H1 (cell line): ENCODE data around the gene CCDC12. TPM values are rescaled to one million over a fixed set of nuclear protein-coding genes. Genes with fewer than 3 reads are reported as not detected.
A peak's percentile ranks its signal among the peaks of the same experiment; 100 is the strongest.

ENCODE experiments used
- CTCF ChIA-PET: fragments of 300-600 bp; sonication (Branson Sonifier 250); formaldehyde crosslinking; loops from one replicate; lab custom pipeline; 2021; ENCODE audit not compliant: partially characterized antibody; lab: Charles Lee
- POLR2A ChIA-PET: fragments of 300-600 bp; sonication (Branson Sonifier 250); formaldehyde crosslinking; loops from one replicate; lab custom pipeline; 2021; ENCODE audit warnings: inconsistent platforms; ENCODE audit not compliant: partially characterized antibody; lab: Charles Lee
- DNase-seq, 2 experiments: peaks; one replicate each; pipeline versions ENCODE4 v3.0.0 to v3.0.0-alpha.2; 2010 to 2022; ENCODE audit warnings: low spot score in 2 of 2, low read depth in 1 of 2, mixed read lengths in 1 of 2
- FAIRE-seq: peaks from 2 replicates; lab custom pipeline; 2011; peaks lifted over from hg19 to GRCh38; lab: Jason Lieb, UNC
- H2AFZ ChIP-seq: 2 replicates; pipeline ENCODE4 v1.8.1; 2012; ENCODE audit warnings: low read length, inconsistent platforms
- H2AK5ac ChIP-seq: 2 replicates; pipeline ENCODE4 v1.6.1; 2013; ENCODE audit warnings: low read depth, low read length
- H2BK120ac ChIP-seq: replicated peaks from 2 replicates; pipeline ENCODE3; 2013; ENCODE audit warnings: low read depth, low read length, inconsistent platforms
- H2BK12ac ChIP-seq: 2 replicates; pipeline ENCODE4 v1.6.1; 2013; ENCODE audit warnings: low read depth, low read length
- H2BK15ac ChIP-seq: 2 replicates; pipeline ENCODE4 v1.6.1; 2013; ENCODE audit warnings: low read length
- H2BK20ac ChIP-seq: 2 replicates; pipeline ENCODE4 v1.6.1; 2013; ENCODE audit warnings: low read length
- H2BK5ac ChIP-seq: 2 replicates; pipeline ENCODE4 v1.6.1; 2013; ENCODE audit warnings: low read depth, low read length
- H3K14ac ChIP-seq: 2 replicates; pipeline ENCODE4 v1.6.1; 2013; ENCODE audit warnings: inconsistent platforms; ENCODE audit not compliant: insufficient read length
- H3K18ac ChIP-seq: 2 replicates; pipeline ENCODE4 v1.6.1; 2013; ENCODE audit warnings: low read length; ENCODE audit errors: extremely low read depth
- H3K23ac ChIP-seq: 2 replicates; pipeline ENCODE4 v1.6.1; 2013; ENCODE audit warnings: inconsistent platforms; ENCODE audit not compliant: insufficient read length
- H3K23me2 ChIP-seq: 2 replicates; pipeline ENCODE4 v1.6.1; 2013; ENCODE audit warnings: low read depth, low read length
- H3K27ac ChIP-seq: 2 replicates; pipeline ENCODE4 v1.6.1; 2011; ENCODE audit warnings: low read depth, low read length, inconsistent platforms
- H3K27me3 ChIP-seq, 4 experiments: replicated peaks in 1 of 4; 1 replicate in 1 of 4; 2 replicates in 3 of 4; pipeline versions ENCODE4 v1.6.1 to v1.8.1; 2011 to 2013; ENCODE audit warnings: low read length in 3 of 4, mild to moderate bottlenecking in 3 of 4, inconsistent platforms in 2 of 4, mixed read lengths in 2 of 4, moderate library complexity in 1 of 4; ENCODE audit not compliant: control insufficient read depth in 3 of 4, insufficient read depth in 3 of 4; ENCODE audit errors: extremely low read depth in 1 of 4
- H3K36me3 ChIP-seq, 4 experiments: 2 replicates each; pipeline versions ENCODE4 v1.6.1 to v1.8.1; 2011 to 2013; ENCODE audit warnings: mild to moderate bottlenecking in 4 of 4, low read length in 3 of 4, moderate library complexity in 2 of 4, control low read depth in 1 of 4, inconsistent platforms in 1 of 4; ENCODE audit not compliant: insufficient read depth in 4 of 4, control insufficient read depth in 2 of 4
- H3K4ac ChIP-seq: replicated peaks from 2 replicates; pipeline ENCODE3; 2013; ENCODE audit warnings: low read length, low read depth, mixed read lengths, inconsistent platforms; ENCODE audit not compliant: insufficient read length
- H3K4me1 ChIP-seq, 4 experiments: replicated peaks in 1 of 4; 1 replicate in 1 of 4; 2 replicates in 3 of 4; pipeline versions ENCODE4 v1.6.1 to v1.8.1; 2011 to 2013; ENCODE audit warnings: low read length in 3 of 4, inconsistent platforms in 2 of 4, mixed read lengths in 1 of 4; ENCODE audit not compliant: insufficient read depth in 4 of 4, control insufficient read depth in 3 of 4
- H3K4me2 ChIP-seq, 2 experiments: 2 replicates each; pipeline versions ENCODE4 v1.6.1 to v1.8.1; 2011 to 2013; ENCODE audit warnings: low read depth in 2 of 2, low read length in 2 of 2, control low read depth in 1 of 2, inconsistent platforms in 1 of 2, mild to moderate bottlenecking in 1 of 2; ENCODE audit not compliant: insufficient read depth in 1 of 2
- H3K4me3 ChIP-seq, 4 experiments: fragments of 200-600, 300-600 bp in 1 of 4; sonication (generic), shearing (Covaris generic), sonication (Bioruptor Twin) in 1 of 4; 2 replicates each; pipeline versions ENCODE4 v1.5.1 to v1.8.1; 2011 to 2016; ENCODE audit warnings: low read length in 4 of 4, low read depth in 3 of 4, control low read depth in 2 of 4, inconsistent platforms in 2 of 4, mild to moderate bottlenecking in 2 of 4, mixed read lengths in 1 of 4, moderate library complexity in 1 of 4; ENCODE audit not compliant: insufficient read depth in 2 of 4; ENCODE audit errors: extremely low read depth in 1 of 4
- H3K56ac ChIP-seq: replicated peaks from 2 replicates; pipeline ENCODE3; 2013; ENCODE audit warnings: low read depth, mild to moderate bottlenecking, mixed read lengths, low read length, inconsistent platforms; ENCODE audit not compliant: insufficient read length
- H3K79me1 ChIP-seq: 2 replicates; pipeline ENCODE4 v1.6.1; 2013; ENCODE audit warnings: low read depth, low read length, control low read depth
- H3K79me2 ChIP-seq, 2 experiments: 2 replicates each; pipeline versions ENCODE4 v1.6.1 to v1.8.1; 2012 to 2013; ENCODE audit warnings: low read length in 2 of 2, mild to moderate bottlenecking in 2 of 2, inconsistent platforms in 1 of 2; ENCODE audit not compliant: insufficient read depth in 2 of 2, control insufficient read depth in 1 of 2
- H3K9ac ChIP-seq, 4 experiments: replicated peaks in 1 of 4; 1 replicate in 1 of 4; 2 replicates in 3 of 4; pipeline versions ENCODE4 v1.6.1 to v1.8.1; 2011 to 2013; ENCODE audit warnings: low read depth in 3 of 4, low read length in 3 of 4, control low read depth in 2 of 4, mild to moderate bottlenecking in 2 of 4, moderate library complexity in 2 of 4, inconsistent platforms in 1 of 4; ENCODE audit errors: extremely low read depth in 1 of 4
- H3K9me3 ChIP-seq, 2 experiments: 2 replicates each; pipeline versions ENCODE4 v1.6.1 to v1.8.1; 2012 to 2013; ENCODE audit warnings: mild to moderate bottlenecking in 2 of 2, moderate library complexity in 2 of 2, control low read depth in 1 of 2, inconsistent platforms in 1 of 2, low read depth in 1 of 2, low read length in 1 of 2, mixed read lengths in 1 of 2; ENCODE audit not compliant: insufficient read depth in 2 of 2
- H4K20me1 ChIP-seq, 2 experiments: replicated peaks in 1 of 2; 2 replicates each; pipeline versions ENCODE3 to v1.8.1; 2011 to 2013; ENCODE audit warnings: inconsistent platforms in 2 of 2, low read length in 2 of 2, mild to moderate bottlenecking in 1 of 2; ENCODE audit not compliant: insufficient read depth in 2 of 2, control insufficient read depth in 1 of 2
- H4K5ac ChIP-seq: 2 replicates; pipeline ENCODE4 v1.6.1; 2013; ENCODE audit warnings: low read length, low read depth, mixed read lengths, inconsistent platforms; ENCODE audit not compliant: insufficient read length
- H4K8ac ChIP-seq: 2 replicates; pipeline ENCODE4 v1.8.0; 2013; ENCODE audit warnings: mild to moderate bottlenecking, moderate library complexity, low read length, inconsistent platforms; ENCODE audit not compliant: insufficient read depth; ENCODE audit errors: extremely low read depth
- H4K91ac ChIP-seq: replicated peaks from 2 replicates; pipeline ENCODE3; 2013; ENCODE audit warnings: low read length, mixed read lengths, inconsistent platforms; ENCODE audit not compliant: insufficient read length
- WGBS, 2 experiments: shearing (Covaris generic) in 1 of 2; methylation state at CpG; one replicate each; pipeline versions ENCODE4 v1.1.6 to v1.1.7; 2013 to 2015; ENCODE audit warnings: low lambda C conversion rate in 2 of 2, mixed read lengths in 2 of 2, inconsistent platforms in 1 of 2, low coverage in 1 of 2, missing lambda C conversion rate in 1 of 2; ENCODE audit not compliant: insufficient replicate concordance in 2 of 2, insufficient coverage in 1 of 2, insufficient read length in 1 of 2; ENCODE audit errors: extremely low coverage in 1 of 2, missing lambda C conversion rate in 1 of 2; 5-methylcytosine and 5-hydroxymethylcytosine counted together
- polyA plus RNA-seq, 7 experiments: library from polyadenylated mRNA; depleted of rRNA in 3 of 7; stranded (reverse) in 5 of 7; unstranded in 2 of 7; fragments of >200 nt in 5 of 7; fragments of 200-250 nt in 2 of 7; gene quantifications; 1 replicate in 5 of 7; 2 replicates in 1 of 7; 4 replicates in 1 of 7; pipeline versions ENCODE4 v1.2.1 to v1.2.3, GENCODE V29; 2011 to 2013; ENCODE audit warnings: missing spikeins in 2 of 7, mixed read lengths in 2 of 7
- total RNA-seq: library from RNA; stranded (reverse); fragmentation: NEBNext Ultra II Directional; extraction: Animal tissue kit (Norgen Biotek cat#: 25700); gene quantifications from 2 replicates; pipeline ENCODE4 v1.2.1, GENCODE V29; 2021

The CCDC12 gene
- total and polyA plus RNA-seq, 2 of the 8 experiments (the other 6 are each of a cell fraction or from before 2014, with no cell fraction given), result 29.5 to 41.3 TPM

GRCh38 chr3:46913644-46914043 lies 62.9 kb downstream of the CCDC12 start:
- 97% methylated on average over 8 of the region's 8 CpGs; no CpG with 5 or more reads in 1 of the 2 experiments for WGBS, 2 experiments
- Histone ChIP-seq H2BK12ac (peak overlapping the region; percentile 17; the same call in 1 of the 2 replicates), H3K9me3 (peaks cover under 1 to 2% of the 10 kb centered on the region in 2 experiments; a peak in 2 of 4 replicates), H2BK5ac (no peak overlapping the region), H4K8ac (no peak overlapping the region; the same call in 1 of the 2 replicates), H2BK20ac (no peak overlapping the region), H3K4me3 (no peak overlapping the region), H3K18ac (no peak overlapping the region), H3K36me3 (peaks cover 0 to 11% (median 6%) of the 10 kb centered on the region in 4 experiments; a peak in 5 of 8 replicates), H3K4me2 (no peak overlapping the region), H4K20me1 (peaks cover 0 to 1% of the 10 kb centered on the region in 2 experiments), H3K27ac (no peak overlapping the region), H3K27me3 (no peaks in the 10 kb centered on the region; a peak in 1 of 7 replicates), H3K23ac (no peak overlapping the region), H3K4me1 (peaks cover 0 to 3% (median 1%) of the 10 kb centered on the region in 4 experiments; a peak in 2 of 7 replicates), H2BK120ac (no peak overlapping the region), H3K23me2 (no peaks in the 10 kb centered on the region), H3K9ac (no peak overlapping the region), H3K14ac (no peak overlapping the region), H3K79me1 (no peaks in the 10 kb centered on the region), H3K79me2 (no peaks in the 10 kb centered on the region), H4K91ac (no peak overlapping the region), H3K4ac (no peak overlapping the region), H4K5ac (no peak overlapping the region), H2BK15ac (no peak overlapping the region), H2AFZ (no peak overlapping the region), H3K56ac (no peak overlapping the region), H2AK5ac (no peak overlapping the region)
- no peak for DNase-seq
- no peak for FAIRE-seq
- ChIA-PET POLR2A (interaction anchor here (1.2 to 1.7 kb wide), 3 partner anchors 9 to 64 kb away, joined by 3 to 4 read pairs (median 4); no protein-coding TSS in a partner anchor), CTCF (interaction anchor here (0.8 to 4.2 kb wide), 10 partner anchors 10 to 210 kb away, joined by 3 to 28 read pairs (median 6); no protein-coding TSS in a partner anchor)
